A673 (cell line): ENCODE results near the gene OR14C36.

Experiments used
- EZH2 ChIP-seq: fragments of 200-600 bp; sonication (generic); IDR thresholded peaks from 2 replicates; pipeline ENCODE4 v1.6.1; 2017; ENCODE audit warnings: borderline replicate concordance, low read depth, mild to moderate bottlenecking, mixed read lengths, antibody characterized with exemption, low read length; ENCODE audit not compliant: poor library complexity, severe bottlenecking
- TF ChIP-seq, protein P1 (sequence below): fragments of 300-800, 200-600 bp; sonication (generic); conservative IDR thresholded peaks from 2 replicates; pipeline ENCODE4 v1.5.1; 2017; ENCODE audit warnings: low read depth, mild to moderate bottlenecking, antibody characterized with exemption, low read length, moderate library complexity, mixed read lengths

DNA sequence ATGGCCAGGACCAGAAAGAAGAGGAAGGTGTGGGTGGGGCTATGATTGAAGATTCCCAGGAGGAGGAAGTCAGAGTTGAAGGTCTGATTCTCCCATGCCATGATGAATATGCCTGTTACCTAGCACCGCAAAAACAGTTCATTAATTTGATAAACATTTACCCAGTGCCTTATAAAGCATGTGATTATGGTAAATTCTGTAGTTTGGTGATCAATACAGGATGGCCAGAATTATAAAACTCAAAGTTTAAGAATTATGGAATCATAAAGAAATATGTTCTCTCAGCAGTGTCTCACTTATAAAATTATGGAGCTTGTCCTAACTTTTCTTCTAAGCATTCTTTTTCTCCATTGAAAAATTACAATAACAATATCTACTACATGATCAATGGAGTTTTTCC lies 24.1 kb upstream of the OR14C36 start, which contains the start of gene OR2M7:
- TF ChIP-seq, protein P1, sequence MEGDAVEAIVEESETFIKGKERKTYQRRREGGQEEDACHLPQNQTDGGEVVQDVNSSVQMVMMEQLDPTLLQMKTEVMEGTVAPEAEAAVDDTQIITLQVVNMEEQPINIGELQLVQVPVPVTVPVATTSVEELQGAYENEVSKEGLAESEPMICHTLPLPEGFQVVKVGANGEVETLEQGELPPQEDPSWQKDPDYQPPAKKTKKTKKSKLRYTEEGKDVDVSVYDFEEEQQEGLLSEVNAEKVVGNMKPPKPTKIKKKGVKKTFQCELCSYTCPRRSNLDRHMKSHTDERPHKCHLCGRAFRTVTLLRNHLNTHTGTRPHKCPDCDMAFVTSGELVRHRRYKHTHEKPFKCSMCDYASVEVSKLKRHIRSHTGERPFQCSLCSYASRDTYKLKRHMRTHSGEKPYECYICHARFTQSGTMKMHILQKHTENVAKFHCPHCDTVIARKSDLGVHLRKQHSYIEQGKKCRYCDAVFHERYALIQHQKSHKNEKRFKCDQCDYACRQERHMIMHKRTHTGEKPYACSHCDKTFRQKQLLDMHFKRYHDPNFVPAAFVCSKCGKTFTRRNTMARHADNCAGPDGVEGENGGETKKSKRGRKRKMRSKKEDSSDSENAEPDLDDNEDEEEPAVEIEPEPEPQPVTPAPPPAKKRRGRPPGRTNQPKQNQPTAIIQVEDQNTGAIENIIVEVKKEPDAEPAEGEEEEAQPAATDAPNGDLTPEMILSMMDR: no peak
- no peak for TF ChIP-seq EZH2
